GM12865 (cell line): Measurements from ENCODE around the gene GRK5.

ENCODE experiments used
- DNase-seq: peaks from one replicate; pipeline ENCODE4 v3.0.0; 2010; ENCODE audit warnings: low read depth
- H3K4me3 ChIP-seq: 2 replicates; pipeline ENCODE4 v1.5.1; 2011; ENCODE audit warnings: mild to moderate bottlenecking, low read depth, low read length, control low read depth
- TF ChIP-seq, protein P1 (sequence below): IDR thresholded peaks from 2 replicates; pipeline ENCODE4 v1.5.1; 2011; ENCODE audit warnings: low read length, control low read depth, low read depth, inconsistent platforms; ENCODE audit not compliant: insufficient read depth; ENCODE audit errors: missing control alignments

GRK5 gene

DNA sequence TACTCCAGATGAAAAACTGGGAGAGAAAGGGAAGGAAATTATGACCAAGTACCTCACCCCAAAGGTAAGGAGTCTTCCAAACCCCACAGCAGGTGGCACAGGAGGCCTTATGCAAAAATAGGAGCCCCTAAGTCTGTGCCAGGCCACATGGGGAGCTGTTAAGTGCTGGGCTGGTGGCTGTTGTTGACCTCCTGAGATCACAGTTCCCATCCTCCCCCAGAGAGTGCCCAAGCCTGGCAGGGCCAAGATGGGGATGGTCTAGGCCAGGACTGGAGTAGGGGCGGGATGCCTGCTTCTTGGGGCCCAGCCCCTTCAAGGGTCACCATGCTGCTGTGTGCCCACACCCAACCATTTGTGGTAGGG lies 189.3 kb downstream of the GRK5 start:
- no peak for DNase-seq
- no peak overlapping the region for H3K4me3 ChIP-seq
- TF ChIP-seq, protein P1, sequence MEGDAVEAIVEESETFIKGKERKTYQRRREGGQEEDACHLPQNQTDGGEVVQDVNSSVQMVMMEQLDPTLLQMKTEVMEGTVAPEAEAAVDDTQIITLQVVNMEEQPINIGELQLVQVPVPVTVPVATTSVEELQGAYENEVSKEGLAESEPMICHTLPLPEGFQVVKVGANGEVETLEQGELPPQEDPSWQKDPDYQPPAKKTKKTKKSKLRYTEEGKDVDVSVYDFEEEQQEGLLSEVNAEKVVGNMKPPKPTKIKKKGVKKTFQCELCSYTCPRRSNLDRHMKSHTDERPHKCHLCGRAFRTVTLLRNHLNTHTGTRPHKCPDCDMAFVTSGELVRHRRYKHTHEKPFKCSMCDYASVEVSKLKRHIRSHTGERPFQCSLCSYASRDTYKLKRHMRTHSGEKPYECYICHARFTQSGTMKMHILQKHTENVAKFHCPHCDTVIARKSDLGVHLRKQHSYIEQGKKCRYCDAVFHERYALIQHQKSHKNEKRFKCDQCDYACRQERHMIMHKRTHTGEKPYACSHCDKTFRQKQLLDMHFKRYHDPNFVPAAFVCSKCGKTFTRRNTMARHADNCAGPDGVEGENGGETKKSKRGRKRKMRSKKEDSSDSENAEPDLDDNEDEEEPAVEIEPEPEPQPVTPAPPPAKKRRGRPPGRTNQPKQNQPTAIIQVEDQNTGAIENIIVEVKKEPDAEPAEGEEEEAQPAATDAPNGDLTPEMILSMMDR = no peak

DNA sequence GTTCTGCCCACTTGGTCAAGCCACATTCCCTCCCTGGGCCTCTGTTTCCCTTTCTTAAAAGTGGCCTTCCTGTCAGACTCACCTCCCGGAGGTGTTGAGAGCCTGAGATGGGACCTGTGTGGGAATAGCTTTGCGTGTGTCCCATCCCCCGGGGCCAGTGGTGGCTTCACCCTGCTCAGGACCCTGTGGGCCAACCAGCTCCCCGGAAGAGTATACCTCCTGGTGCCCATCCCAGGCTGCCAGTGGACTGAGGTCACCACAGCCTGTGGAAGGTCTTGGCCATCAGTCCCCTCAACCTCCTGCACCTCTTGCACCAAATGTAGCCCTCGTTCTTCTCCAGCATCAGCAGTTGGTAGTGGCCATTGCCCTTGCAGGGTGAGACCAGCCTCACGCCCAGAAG lies 190.0 kb downstream of the GRK5 start:
- TF ChIP-seq, protein P1 = no peak
- DNase-seq = no peak

DNA sequence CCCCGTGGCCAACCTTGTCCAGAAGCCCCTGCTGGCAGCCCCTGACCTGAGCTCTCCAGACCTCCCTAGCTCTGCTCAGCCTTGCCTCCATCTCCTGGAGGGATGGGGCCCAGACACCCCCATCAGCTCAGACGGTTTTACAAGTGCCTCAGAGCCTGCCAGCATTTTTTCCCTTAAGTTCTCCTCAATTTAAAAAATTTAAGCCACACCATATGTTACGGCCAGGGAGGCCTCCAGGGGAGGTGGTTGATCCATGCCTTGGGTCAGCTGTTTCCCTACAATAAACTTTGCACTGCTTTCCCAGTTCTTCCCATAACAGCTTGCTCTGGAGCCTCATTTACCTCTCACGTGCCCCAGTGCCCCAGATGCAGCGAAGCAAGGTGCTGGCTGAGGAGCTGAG lies 191.6 kb downstream of the GRK5 start:
- DNase-seq = no peak
- TF ChIP-seq, protein P1 = no peak
- no peak overlapping the region for H3K4me3 ChIP-seq

More for the DNA sequence above, 190.0 kb downstream of the GRK5 start:
- no peak overlapping the region for H3K4me3 ChIP-seq

DNA sequence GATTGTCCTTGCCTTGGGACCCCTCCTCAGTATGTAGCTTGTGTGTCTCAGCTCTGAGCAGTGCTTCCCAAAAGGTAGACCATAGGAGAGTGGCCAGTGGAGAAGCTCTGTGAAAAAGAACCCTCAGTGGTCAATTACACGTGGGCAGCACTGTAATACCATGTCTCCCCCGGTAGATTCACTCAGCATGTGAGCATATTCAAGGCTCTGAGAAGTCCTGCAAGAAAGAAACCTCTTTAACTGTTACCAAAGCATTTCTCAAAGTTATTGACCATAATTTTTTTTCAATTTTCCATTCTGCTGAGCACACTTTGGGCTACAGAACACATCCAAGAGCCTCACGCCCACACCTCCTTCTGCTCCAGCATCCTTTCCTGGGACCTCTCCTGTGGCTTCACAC lies 192.1 kb downstream of the GRK5 start:
- no peak for DNase-seq
- H3K4me3 ChIP-seq = no peak overlapping the region
- TF ChIP-seq, protein P1 = no peak

DNA sequence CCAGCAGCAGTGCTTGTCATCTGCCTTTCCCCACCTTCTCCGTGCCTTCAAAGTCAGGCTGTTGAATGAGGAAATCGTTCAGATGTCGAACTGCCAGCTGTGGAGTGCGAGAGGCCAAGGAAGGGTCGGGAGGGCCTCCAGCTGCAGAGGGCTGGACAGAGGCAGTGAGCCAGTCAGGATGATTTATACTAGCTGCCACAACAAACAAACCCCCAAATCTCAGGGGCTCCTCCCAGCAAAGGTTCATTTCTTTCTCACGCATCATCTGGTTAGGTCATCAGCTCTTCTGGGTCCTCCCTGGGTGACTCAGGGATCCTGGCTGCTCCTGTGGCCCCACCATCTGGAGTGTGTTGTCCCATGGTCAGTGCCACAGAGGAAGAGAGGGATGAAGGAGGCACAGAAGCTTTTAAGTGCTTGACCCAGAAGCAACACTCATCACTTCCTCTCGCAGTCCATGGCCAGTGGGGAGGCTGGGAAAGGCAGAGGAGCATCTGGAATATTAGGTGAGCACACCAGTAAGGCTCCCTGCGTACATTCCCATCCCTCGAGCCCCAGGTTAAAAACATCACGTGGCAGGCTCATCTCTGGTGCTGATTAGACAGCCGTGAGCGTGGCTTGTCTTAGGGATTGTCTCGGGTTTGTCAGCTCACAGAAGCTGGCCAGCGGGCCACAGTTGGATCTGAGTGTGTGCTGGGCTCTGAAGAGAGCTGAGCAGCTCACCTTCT lies 194.5 kb downstream of the GRK5 start:
- no peak overlapping the region for H3K4me3 ChIP-seq
- TF ChIP-seq, protein P1 = no peak
- DNase-seq = no peak

DNA sequence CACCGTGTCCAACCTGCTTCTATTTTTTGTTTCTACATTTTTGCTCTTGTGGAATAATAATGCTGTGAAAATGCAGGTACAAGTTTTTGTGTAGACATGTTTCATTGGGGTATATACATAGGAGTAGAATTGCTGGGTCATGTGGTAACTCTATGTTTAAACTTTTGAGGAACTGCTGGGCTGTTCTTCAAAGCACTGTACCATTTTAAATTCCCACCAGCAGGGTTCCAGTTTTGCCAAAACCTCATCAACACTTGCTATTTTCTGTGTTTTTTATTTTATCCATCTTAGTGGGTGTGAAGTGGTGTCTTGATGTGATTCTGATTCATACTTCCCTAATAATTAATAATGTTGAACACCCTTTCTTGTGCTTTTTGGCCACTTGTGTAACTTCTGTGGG lies 196.6 kb downstream of the GRK5 start:
- no peak for DNase-seq
- no peak overlapping the region for H3K4me3 ChIP-seq
- TF ChIP-seq, protein P1 = no peak

DNA sequence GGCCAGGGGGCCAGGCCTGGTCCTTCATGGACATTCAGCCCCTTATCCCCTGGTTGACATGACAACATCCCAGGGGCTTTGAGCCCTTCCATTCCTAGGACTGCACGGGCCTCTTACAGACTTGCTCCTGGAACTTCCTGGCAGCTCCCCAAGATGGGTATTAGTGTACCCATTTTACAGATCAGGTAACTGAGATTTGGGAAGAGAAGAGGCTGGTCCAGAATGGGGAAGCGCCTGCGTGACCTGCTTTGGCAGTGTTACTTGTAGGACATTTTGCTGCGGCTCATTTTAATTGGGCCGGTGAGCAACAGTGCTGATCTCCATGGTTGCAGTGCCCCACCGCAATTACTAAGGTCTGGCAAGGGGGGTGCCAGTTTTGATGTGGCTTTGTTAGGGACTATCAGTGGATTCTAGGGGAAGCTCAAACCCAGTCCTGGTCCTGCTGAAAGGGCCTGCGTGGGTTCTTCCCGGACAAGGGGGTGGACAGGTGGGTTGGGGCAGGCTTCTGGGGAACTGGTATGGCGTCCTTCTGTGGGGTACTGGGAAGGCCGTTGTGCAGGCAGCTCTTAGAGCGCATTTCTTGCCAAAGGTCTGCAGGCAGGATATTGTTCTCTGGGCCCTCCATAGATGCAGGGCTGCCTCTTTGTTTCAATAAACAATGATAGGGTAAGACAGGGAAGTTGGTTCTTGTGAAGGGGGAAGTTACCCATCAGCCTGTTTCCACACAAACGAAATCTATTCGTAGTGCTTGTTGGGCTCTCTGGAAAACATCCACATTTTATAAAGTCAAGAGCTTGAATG lies 197.5 kb downstream of the GRK5 start:
- DNase-seq = no peak
- TF ChIP-seq, protein P1 = no peak

More for the DNA sequence above, 197.5 kb downstream of the GRK5 start:
- no peak overlapping the region for H3K4me3 ChIP-seq
